HG03521 (cell line): Measurements from ENCODE around the gene GADD45GIP1.
"Not testable (repeated sequence)": the region's sequence is repeated elsewhere in the genome, so short reads cannot be mapped to it uniquely, and the experiment has no call there.

ENCODE experiments used
- ATAC-seq: cut with Tn5 transposase; IDR thresholded peaks from one replicate; pipeline ENCODE4 v1.9.1; 2021; ENCODE audit warnings: mild to moderate bottlenecking, moderate library complexity; ENCODE audit not compliant: unreplicated experiment

GADD45GIP1 gene

DNA sequence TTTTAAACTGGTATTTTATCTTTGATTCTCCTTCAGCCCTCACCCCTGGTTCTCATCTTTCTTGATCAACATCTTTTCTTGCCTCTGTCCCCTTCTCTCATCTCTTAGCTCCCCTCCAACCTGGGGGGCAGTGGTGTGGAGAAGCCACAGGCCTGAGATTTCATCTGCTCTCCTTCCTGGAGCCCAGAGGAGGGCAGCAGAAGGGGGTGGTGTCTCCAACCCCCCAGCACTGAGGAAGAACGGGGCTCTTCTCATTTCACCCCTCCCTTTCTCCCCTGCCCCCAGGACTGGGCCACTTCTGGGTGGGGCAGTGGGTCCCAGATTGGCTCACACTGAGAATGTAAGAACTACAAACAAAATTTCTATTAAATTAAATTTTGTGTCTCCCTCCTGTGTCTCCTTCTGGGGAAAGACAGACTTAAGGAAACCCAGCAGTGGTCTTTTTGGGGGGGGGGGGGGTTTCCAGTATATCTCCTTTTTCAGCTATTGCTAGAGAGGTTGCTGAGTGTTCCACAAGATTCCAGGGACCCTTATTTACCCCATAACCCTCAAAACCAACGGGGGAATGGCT is 12.8 kb downstream of the GADD45GIP1 start:
- no peak for ATAC-seq

DNA sequence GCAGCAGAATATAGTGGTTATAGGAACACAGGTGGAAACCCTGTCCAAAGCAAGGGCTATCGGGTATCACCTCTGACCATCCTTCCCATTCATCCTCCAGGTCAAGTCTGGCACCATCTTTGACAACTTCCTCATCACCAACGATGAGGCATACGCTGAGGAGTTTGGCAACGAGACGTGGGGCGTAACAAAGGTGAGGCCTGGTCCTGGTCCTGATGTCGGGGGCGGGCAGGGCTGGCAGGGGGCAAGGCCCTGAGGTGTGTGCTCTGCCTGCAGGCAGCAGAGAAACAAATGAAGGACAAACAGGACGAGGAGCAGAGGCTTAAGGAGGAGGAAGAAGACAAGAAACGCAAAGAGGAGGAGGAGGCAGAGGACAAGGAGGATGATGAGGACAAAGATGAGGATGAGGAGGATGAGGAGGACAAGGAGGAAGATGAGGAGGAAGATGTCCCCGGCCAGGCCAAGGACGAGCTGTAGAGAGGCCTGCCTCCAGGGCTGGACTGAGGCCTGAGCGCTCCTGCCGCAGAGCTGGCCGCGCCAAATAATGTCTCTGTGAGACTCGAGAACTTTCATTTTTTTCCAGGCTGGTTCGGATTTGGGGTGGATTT is 13.5 kb downstream of the GADD45GIP1 start:
- ATAC-seq, result no peak

DNA sequence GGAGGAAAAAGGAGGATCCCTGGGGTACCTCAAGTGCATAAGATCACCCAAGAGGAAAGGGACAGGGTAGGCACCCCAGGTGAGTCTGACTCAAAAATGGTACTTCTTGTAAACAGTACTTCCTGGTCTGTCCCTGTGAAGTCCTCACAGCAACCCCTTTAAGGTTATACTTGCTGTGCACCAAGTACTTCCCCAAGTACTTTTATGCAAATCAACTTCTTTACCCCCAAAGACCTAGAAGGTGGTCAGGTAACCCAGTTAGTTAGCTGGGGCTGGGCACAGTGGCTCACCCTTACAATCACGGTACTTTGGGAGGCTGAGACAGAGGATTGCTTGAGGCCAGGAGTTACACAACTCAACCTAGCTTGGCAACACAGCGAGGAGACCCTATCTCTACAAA is 16.1 kb downstream of the GADD45GIP1 start:
- ATAC-seq, result no peak

DNA sequence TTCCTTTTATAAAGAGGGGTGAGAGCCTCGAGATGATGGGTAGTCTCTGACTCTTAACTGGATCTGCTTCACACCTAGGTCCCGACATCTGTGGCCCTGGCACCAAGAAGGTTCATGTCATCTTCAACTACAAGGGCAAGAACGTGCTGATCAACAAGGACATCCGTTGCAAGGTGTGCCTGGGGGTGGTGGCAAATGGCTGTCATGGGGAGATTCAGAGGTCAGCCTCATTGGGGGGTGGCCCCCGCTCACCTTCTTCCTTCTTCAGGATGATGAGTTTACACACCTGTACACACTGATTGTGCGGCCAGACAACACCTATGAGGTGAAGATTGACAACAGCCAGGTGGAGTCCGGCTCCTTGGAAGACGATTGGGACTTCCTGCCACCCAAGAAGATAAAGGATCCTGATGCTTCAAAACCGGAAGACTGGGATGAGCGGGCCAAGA is 17.0 kb downstream of the GADD45GIP1 start:
- ATAC-seq, result no peak

DNA sequence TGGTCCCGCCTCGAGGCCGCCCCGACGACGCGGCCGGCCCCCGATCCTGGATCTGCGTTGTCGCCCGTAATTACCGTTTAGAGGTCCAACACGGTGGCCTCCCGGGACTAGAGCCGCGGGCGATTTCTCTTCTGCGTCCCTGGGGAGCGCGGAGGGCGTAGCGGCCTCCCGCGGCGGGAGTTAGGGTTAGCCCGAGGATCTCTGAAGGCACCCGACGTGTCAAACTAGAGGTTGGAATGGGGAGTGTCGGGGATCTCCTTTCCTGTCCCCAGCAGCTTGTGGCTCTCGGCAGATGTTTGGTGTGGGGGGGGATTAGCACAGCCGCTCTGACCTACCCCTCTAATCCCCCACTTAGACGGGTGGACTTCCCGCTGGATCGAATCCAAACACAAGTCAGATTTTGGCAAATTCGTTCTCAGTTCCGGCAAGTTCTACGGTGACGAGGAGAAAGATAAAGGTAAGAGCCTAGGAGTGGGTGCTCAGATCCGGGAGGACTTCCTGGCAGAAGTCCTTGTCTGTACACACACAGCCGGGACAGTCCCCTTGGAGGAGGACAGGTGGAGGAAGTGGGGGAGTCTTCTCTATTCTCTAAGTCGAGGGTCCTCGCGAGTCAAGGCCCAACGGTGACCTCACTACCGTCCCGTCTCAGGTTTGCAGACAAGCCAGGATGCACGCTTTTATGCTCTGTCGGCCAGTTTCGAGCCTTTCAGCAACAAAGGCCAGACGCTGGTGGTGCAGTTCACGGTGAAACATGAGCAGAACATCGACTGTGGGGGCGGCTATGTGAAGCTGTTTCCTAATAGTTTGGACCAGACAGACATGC is 18.0 kb downstream of the GADD45GIP1 start:
- ATAC-seq, result peak; percentile 3

DNA sequence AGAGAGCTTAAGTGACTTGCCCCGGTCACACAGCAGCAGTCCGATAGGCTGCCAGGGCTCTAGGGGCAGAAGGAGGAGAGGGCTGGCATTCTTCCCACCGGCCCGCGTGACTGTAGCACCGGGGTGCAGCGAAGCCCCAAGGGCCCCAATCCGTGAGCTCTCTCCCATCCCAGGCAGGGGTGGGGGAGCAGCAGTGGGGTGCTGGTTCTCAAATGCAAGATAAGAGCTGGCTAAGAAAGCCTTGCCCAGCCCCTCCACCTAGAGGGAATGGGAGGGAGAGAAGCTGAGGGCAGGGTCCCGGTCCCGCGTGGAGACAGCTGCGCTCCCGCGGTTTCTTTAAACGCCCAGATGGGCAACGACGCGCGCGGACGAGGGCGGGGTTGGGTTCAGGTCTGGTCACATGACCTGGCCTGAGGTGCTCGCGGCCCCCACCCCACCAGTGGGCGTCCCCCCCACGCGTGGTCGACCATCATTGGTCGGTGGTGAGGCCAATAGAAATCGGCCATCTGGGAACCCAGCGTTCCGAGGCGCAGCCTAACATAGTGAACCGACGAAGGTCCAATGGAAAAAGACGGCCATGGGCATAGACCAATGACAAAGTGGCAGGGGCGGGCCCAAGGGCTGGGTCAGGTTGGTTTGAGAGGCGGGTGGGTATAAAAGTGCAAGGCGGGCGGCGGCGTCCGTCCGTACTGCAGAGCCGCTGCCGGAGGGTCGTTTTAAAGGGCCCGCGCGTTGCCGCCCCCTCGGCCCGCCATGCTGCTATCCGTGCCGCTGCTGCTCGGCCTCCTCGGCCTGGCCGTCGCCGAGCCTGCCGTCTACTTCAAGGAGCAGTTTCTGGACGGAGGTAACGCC is 18.9 kb downstream of the GADD45GIP1 start, which contains the start of gene CALR:
Gene CALR (plus strand): TSS at position 683 of the 852 bp plus-strand sequence. CDS start 71 bp downstream, at position 754.
- ATAC-seq, result peak; percentile 87

DNA sequence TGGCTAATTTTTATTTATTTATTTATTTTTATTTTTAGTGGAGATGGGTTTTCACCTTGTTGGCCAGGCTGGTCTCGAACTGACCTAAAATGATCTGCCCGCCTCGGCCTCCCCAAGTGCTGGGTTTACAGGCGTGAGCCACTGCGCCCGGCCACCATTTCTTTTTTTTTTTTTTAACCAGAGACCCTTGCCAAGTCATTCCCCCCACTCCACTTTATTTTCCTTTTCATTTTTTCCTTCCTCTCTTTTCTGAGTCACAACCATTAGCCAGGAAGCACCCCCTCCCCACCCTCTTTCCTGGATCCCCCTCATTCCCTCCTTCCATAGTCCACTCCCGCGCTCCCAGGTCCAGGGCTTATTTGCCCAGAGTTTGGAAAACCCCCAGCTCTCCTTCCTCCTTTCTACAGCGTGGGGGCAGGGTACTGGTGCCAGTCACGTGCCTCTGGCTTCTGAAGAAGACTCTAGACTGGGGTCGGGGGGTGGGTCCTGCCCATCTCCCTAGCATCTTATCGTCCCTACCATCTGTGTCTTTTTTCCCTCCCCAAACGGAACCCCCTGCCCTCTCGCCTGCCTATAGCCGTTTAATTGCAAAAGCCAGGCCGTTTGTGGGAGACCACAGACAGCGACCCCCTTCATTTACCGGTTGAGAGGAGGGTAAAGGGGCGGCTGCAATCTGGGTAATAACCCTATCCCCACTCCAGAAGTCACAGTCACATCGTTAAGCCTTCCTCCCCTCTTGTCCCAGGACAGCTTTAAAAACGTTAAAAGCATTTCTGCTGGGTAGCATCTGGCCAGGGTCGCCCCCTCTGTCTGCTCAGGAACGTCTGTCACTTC is 19.7 kb downstream of the GADD45GIP1 start:
- no peak for ATAC-seq

DNA sequence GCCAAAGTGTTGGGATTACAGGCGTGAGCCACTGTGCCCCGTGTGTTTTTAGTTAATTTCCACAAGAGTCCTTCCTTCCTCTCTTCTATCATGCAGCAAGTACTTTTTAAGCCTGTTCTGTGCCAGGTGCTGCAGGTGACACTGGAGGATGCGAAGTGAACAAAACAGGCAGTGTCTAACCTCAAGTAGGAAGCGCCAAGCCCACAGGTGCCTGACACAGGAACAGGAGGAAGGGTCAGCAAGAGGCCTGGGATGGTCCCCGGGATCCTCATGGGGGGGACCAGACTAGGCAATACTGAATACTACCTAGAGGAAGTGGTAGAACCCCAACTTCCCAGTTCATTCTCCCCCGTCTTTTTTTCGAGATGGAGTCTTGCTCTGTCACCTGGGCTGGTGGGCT is 20.4 kb downstream of the GADD45GIP1 start:
- ATAC-seq, result no peak

DNA sequence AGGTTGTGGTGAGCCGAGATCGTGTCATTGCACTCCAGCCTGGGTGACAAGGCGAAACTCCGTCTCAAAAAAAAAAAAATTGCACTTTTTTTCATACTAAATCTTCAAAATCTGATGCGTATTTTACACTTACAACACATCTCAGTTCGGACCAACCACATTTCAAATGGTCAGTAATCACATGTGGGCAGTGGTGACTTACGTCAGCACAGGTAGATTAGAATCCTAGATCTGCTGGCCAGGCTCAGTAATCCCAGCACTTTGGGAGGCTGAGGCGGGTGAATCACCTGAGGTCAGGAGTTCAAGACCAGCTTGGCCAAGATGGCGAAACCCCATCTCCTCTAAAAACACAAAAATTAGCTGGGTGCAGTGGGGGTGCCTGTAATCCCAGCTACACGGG is 22.0 kb downstream of the GADD45GIP1 start:
- no peak for ATAC-seq

DNA sequence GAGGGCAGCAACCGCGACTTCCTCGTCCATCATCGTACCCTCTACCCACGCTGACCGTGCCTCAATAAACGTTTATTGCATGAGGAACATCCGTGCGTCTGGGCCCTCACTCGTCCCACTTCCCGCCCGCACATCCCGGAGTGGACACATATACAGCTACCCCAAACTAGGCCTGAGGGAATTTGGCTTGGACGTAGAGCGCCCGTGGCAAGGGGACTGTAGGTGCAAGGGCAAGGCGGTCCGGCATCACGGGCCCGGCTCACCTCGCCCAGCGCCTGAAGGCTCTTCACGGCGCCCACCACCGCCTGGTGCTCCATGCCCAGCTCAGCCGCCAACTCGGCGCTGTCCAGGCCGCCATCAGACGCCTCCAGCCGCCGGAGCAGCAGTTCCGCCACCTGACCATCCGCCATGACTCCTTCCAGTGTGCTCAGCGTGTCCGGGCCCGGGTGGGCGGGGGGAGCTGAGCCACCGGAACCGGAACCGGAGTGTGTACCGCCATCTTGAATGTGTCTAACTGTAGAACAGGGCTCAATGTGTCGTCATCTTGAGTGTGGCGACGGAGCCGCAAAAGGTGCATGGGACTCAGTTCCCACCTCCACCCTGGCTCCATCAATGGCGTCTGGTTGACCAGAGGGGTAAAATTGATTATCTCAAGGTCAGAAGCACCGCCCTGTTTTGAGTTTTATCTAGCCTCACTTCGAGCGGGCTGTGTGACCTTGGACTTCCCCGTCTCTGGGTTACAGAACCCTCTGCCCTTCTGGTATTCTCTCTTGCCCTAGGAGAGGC is 23.5 kb downstream of the GADD45GIP1 start, which contains the start of gene FARSA:
Gene FARSA (minus strand): TSS at position 425 of the 786 bp plus-strand sequence. CDS start 15 bp downstream, at position 410.
- no peak for ATAC-seq

DNA sequence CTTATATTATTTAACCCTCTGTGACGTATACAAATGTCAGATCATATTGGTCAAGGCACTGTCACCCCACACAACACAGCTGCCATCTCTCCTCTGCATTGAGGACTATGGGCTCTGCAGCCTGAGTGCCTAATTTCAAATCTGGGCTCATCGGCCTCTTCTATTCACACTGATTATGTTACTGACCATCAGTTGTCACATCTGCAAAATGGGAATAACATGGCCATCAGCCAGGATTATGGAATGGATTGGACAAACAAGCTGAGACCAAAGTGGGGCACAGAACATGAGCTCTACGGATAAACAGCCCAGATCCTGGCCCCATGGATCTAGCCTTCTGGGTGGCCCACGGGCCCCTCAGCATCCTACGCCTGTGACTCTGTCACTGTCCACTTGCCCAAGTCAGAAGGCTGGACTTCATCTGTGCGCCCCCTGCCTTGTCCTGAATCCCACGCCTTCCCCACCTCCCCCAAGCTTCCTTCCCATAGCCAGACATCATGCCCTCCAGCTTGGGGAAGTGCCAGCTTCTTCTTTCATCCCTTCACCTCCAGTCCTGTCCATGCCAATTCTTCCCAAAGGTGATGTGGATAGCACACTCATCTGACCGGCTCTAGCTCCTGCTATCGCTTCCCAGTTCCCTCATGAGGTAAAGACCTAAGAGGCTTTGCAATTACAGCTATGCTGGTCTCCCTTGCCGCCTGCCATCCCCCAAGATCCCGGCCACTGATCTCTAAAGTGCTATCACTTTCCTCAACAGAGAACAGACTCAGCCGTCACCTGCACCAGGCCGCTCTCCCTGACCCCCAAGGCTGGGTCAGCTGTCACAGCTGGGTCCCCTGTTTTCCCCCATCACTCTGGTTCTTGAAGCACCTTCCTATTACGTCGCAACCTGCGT is 24.4 kb downstream of the GADD45GIP1 start:
- ATAC-seq, result no peak

DNA sequence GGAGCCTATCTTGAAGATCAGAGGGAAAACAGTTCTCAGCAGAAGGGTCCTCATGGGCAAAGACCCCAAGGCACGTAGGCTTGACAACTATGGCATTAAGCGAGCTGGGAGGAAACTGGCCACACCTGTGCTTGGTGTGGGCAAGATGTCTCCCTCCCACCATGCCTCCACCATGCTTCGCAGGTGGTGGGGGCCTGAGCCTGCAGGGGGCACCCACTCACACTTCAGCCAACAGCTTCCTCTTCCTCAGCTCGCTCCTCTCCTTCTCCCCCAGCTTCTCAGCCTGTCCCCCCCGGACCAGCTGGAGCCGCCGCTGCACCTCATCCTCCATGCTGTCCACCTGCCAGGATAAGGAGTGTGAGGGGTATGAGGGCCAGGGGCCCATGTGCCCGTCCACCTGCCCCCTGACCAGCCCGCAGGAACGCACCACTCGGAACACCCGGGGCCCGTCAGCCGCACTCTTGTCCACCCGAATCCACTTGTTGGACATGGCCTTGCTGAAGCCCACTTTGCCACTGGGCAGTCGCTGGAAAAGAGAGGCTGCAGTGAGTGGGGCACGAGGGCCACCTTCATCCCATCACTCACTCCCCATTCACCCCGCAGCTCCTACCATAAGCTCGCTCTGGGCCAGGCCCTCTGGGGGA is 26.9 kb downstream of the GADD45GIP1 start:
- no peak for ATAC-seq

DNA sequence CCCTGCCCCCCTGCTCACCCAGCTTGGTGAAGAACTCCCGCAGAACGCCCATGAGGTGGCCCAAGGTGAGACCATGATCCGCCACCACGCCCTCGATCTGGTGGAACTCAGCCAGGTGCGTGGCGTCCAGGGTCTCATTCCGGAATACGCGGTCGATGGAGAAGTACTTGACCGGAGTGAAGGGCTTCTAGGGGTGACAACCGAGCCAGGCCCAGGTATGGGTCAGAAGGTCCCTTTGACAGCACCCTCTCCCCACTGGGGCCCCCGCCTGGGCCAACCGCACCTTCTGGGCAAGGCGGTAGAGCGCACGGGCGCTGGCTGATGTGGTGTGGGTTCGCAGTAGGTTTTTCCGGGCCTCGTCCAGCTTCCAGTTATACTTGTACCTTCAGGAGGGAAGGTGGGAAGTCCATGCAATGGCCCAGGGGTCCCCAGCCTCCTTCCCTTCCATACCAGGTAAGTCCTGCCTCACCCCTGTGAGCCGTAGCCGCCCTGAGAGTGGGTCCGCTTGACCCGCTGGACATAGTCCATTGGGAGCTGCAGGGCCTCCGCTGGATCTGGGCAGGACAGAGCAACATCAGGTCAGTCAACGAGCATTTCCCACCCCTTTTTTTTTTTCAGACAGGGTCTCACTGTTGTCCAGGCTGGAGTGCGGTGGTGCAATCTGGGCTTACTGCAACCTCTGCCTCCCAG is 32.3 kb downstream of the GADD45GIP1 start:
- no peak for ATAC-seq

DNA sequence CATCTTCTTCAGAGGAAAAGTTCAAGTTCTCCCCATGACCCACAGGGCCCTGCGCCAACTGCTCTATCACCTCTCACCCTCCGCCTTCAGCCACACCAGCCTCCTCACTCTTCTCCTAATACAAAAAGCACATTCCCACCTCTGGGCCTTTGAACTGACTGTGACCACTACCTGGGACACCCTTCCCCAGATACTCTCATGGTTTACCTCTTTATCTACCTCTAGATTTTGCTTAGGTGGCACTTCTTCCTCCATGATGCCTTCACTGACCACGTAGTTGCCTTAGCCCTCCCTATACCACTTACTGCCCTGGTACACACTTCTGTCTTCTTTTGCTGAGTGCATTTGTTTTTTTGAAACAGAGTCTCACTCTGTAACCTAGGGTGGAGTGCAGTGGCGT is 34.1 kb downstream of the GADD45GIP1 start:
- no peak for ATAC-seq

DNA sequence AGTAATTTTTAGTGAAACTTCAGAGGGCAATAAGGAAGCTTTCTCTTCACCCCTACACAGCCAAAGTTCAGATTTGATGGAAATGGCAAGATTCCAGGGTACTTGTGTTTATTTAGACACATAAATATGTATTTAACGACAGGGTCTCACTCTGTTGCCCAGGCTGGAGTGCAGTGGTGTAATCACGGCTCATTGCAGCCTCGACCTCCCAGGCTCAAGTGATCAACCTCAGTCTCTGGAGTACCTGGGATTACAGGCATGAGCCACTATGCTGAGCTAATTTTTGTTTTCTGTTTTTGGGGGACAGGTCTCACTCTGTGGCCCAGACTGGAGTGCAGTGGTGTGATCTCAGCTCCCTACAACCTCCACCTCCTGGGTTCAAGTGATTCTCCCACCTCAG is 36.0 kb downstream of the GADD45GIP1 start:
- no peak for ATAC-seq

DNA sequence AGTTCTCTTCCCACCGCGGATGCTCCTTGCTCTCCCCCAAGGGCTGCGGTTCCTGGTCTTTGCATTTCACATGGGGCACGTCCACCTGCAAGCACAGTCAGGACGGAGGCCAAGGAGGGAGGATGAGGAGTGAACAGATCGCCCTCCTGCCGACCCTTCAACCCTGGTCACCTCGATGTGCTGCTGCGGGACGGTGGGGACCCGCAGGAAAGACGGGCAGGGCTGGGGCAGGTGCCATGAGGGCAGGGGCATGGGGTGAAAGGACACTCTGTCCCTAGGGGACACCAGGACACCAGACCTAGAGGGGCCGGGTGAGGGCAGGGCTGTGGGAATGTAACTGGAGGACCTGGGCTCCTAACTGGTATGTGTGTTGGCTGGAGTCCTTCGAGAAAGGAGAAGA is 38.8 kb downstream of the GADD45GIP1 start:
- no peak for ATAC-seq

DNA sequence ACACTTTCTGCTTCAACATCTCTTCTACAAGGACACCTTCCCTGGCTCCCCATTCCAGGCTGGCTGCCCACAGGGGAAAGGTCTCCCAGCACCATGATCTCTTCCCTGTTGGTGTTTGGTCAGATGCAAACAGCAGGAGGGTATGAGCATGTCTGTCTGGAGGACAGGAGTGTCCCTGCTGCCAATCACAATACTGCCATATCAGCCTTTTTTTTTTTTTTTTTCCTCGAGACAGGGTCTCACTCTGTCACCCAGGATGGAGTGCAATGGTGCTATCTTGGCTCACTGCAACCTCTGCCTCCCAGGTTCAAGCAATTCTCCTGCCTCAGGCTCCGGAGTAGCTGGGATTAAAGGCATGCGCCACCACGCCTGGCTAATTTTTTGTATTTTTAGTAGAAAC is 41.2 kb downstream of the GADD45GIP1 start:
- not testable (repeated sequence) for ATAC-seq
